PC-3 (cell line): ENCODE measurements around the gene ADAMTS6. TPM values are rescaled to one million over a fixed set of nuclear protein-coding genes. Genes with fewer than 3 reads are reported as not detected.

Experiments used
- ATAC-seq: fragments of 200-7000 bp; cut with Tn5 transposase; 2 replicates; pipeline ENCODE4 v1.9.1; 2020; ENCODE audit warnings: mild to moderate bottlenecking, moderate library complexity
- BruUV-seq: library from RNA; stranded (reverse); fragments of 400-500 nt; replicated peaks from 2 replicates; lab custom pipeline; 2021; lab: Mats Ljungman, UMichigan
- CTCF ChIA-PET: fragments of 300-600 bp; sonication (Branson Sonifier 250); formaldehyde crosslinking; loops from one replicate; lab custom pipeline; 2022; ENCODE audit warnings: antibody characterized with exemption; lab: Charles Lee
- POLR2A ChIA-PET: fragments of 300-600 bp; sonication (Branson Sonifier 250); formaldehyde crosslinking; loops from one replicate; lab custom pipeline; 2022; ENCODE audit warnings: antibody characterized with exemption; ENCODE audit not compliant: unreplicated experiment; lab: Charles Lee
- DNase-seq: peaks from one replicate; pipeline ENCODE4 v3.0.0-alpha.2; 2015
- H2AFZ ChIP-seq: fragments of 300-600 bp; sonication (generic); 2 replicates; pipeline ENCODE4 v1.6.0; 2016; ENCODE audit warnings: antibody characterized with exemption, low read length
- H3F3A ChIP-seq: fragments of 300-600 bp; sonication (generic); one replicate; pipeline ENCODE4 v1.6.0; 2017; ENCODE audit warnings: antibody characterized with exemption, low read length, control low read depth, mild to moderate bottlenecking; ENCODE audit not compliant: unreplicated experiment
- H3K27ac ChIP-seq: fragments of 300-600 bp; sonication (generic); 2 replicates; pipeline ENCODE4 v1.5.1; 2016; ENCODE audit warnings: mild to moderate bottlenecking, low read length
- H3K27me3 ChIP-seq: fragments of 300-600 bp; sonication (generic); 2 replicates; pipeline ENCODE4 v1.6.1; 2016; ENCODE audit warnings: low read length, mixed read lengths
- H3K36me3 ChIP-seq: fragments of 300-600 bp; sonication (generic); 2 replicates; pipeline ENCODE4 v1.6.1; 2016; ENCODE audit warnings: low read depth, mixed run types, low read length, mixed read lengths
- H3K4me1 ChIP-seq: fragments of 300-600 bp; sonication (generic); 2 replicates; pipeline ENCODE4 v1.5.1; 2016; ENCODE audit warnings: low read length; ENCODE audit not compliant: insufficient read depth
- H3K4me2 ChIP-seq: fragments of 300-600 bp; sonication (generic); 2 replicates; pipeline ENCODE4 v1.6.0; 2016; ENCODE audit warnings: low read length
- H3K4me3 ChIP-seq: fragments of 300-600 bp; sonication (generic); 2 replicates; pipeline ENCODE4 v1.5.1; 2016; ENCODE audit warnings: mild to moderate bottlenecking, low read length, mixed read lengths
- H3K79me2 ChIP-seq: fragments of 300-600 bp; sonication (generic); 2 replicates; pipeline ENCODE4 v1.6.1; 2017; ENCODE audit warnings: low read length, mixed read lengths
- H3K9ac ChIP-seq: fragments of 300-600 bp; sonication (generic); 2 replicates; pipeline ENCODE4 v1.6.0; 2016; ENCODE audit warnings: mild to moderate bottlenecking, low read length
- H3K9me2 ChIP-seq: fragments of 300-600 bp; sonication (generic); replicated peaks from 2 replicates; pipeline ENCODE4 v1.6.1; 2016; ENCODE audit warnings: mixed run types, low read length, mixed read lengths
- H3K9me3 ChIP-seq: fragments of 300-600 bp; sonication (generic); 2 replicates; pipeline ENCODE4 v1.6.1; 2016; ENCODE audit warnings: low read length, mixed read lengths
- H4K20me1 ChIP-seq: fragments of 300-600 bp; sonication (generic); 2 replicates; pipeline ENCODE4 v1.6.1; 2016; ENCODE audit warnings: low read length, mixed read lengths
- CTCF ChIP-seq: fragments of 300-600 bp; sonication (generic); conservative IDR thresholded peaks from 2 replicates; pipeline ENCODE4 v1.5.1; 2017; ENCODE audit warnings: antibody characterized with exemption, low read depth, mild to moderate bottlenecking, low read length
- EZH2 ChIP-seq: fragments of 300-600 bp; sonication (generic); IDR thresholded peaks from one replicate; pipeline ENCODE4 v1.6.1; 2017; ENCODE audit warnings: antibody characterized with exemption, mild to moderate bottlenecking, low read length; ENCODE audit not compliant: unreplicated experiment
- EZH2phosphoT487 ChIP-seq: fragments of 300-600 bp; sonication (generic); IDR thresholded peaks from 2 replicates; pipeline ENCODE4 v1.6.1; 2018; ENCODE audit warnings: mild to moderate bottlenecking, antibody characterized with exemption, low read length, borderline replicate concordance
- intact Hi-C: fragments of 100-400 bp; cut with micrococcal nuclease; formaldehyde crosslinking; loops from 2 replicates; pipeline ENCODE4 v1.9.0; 2023
- total RNA-seq: library from RNA; depleted of rRNA; stranded (reverse); fragments of >200 nt; gene quantifications from 2 replicates; pipeline ENCODE4 v1.2.3, GENCODE V29; 2014

ADAMTS6 gene
- total RNA-seq, 1 experiment from 2014 or later: 1.7 TPM

GRCh38 chr5:65525726-65526125, 44.0 kb upstream of the ADAMTS6 start:
- Histone ChIP-seq H3K9ac (no peak overlapping the region), H3K9me3 (no peaks in the 10 kb centered on the region), H3K36me3 (no peaks in the 10 kb centered on the region), H3F3A (no peaks in the 10 kb centered on the region), H3K79me2 (no peaks in the 10 kb centered on the region), H4K20me1 (no peaks in the 10 kb centered on the region), H3K27me3 (no peaks in the 10 kb centered on the region), H3K4me2 (no peak overlapping the region), H3K4me3 (no peak overlapping the region), H3K4me1 (no peaks in the 10 kb centered on the region), H2AFZ (no peak overlapping the region), H3K9me2 (no peaks in the 10 kb centered on the region), H3K27ac (no peak overlapping the region)
- TF ChIP-seq EZH2 (no peak), CTCF (no peak), EZH2phosphoT487 (no peak)
- intact Hi-C loops: no loop called here
- DNase-seq (no peak), ATAC-seq (no peak)
- no TSS peak for BruUV-seq
- ChIA-PET POLR2A (no interaction called here), CTCF (no interaction called here)

GRCh38 chr5:65512170-65512937, 30.6 kb upstream of the ADAMTS6 start:
- H3K27ac ChIP-seq: peak overlapping the region; percentile 46
- H3K4me1 ChIP-seq: peaks cover 19% of the 10 kb centered on the region
- H3K9me2 ChIP-seq: no peaks in the 10 kb centered on the region
- no peaks in the 10 kb centered on the region for H3K27me3 ChIP-seq
- H3K4me3 ChIP-seq: no peak overlapping the region
- H3K79me2 ChIP-seq: no peaks in the 10 kb centered on the region
- intact Hi-C loops: no loop called here
- no peaks in the 10 kb centered on the region for H3K36me3 ChIP-seq
- TF ChIP-seq CTCF: no peak
- no peak for TF ChIP-seq EZH2phosphoT487
- TF ChIP-seq EZH2: no peak
- H3K9ac ChIP-seq: no peak overlapping the region
- no peaks in the 10 kb centered on the region for H3K9me3 ChIP-seq
- H2AFZ ChIP-seq: no peak overlapping the region
- DNase-seq (peak; percentile 41), ATAC-seq (peak; percentile 82)
- no peaks in the 10 kb centered on the region for H4K20me1 ChIP-seq
- BruUV-seq: no TSS peak
- no peaks in the 10 kb centered on the region for H3F3A ChIP-seq
- POLR2A ChIA-PET: no interaction called here
- CTCF ChIA-PET: no interaction called here
- H3K4me2 ChIP-seq: no peak overlapping the region; the same call in 1 of the 2 replicates

GRCh38 chr5:65508978-65509377, 27.3 kb upstream of the ADAMTS6 start:
- TF ChIP-seq CTCF: no peak
- TF ChIP-seq EZH2phosphoT487: no peak
- no peak for TF ChIP-seq EZH2
- ChIA-PET POLR2A (no interaction called here), CTCF (no interaction called here)
- H3K27me3 ChIP-seq: no peaks in the 10 kb centered on the region
- H3K9ac ChIP-seq: no peak overlapping the region
- DNase-seq (peak; percentile 46), ATAC-seq (peak; percentile 82)
- H3F3A ChIP-seq: no peaks in the 10 kb centered on the region
- H3K36me3 ChIP-seq: no peaks in the 10 kb centered on the region
- H3K4me2 ChIP-seq: no peak overlapping the region
- H4K20me1 ChIP-seq: no peaks in the 10 kb centered on the region
- no peaks in the 10 kb centered on the region for H3K9me2 ChIP-seq
- intact Hi-C loops: no loop called here
- H3K27ac ChIP-seq: peak overlapping the region; percentile 36; the same call in 1 of the 2 replicates
- no peak overlapping the region for H2AFZ ChIP-seq
- no TSS peak for BruUV-seq
- H3K4me3 ChIP-seq: no peak overlapping the region
- no peaks in the 10 kb centered on the region for H3K9me3 ChIP-seq
- H3K79me2 ChIP-seq: no peaks in the 10 kb centered on the region
- H3K4me1 ChIP-seq: peaks cover 19% of the 10 kb centered on the region
